Peyer's patch (tissue), 4 donors: ENCODE measurements around the gene ARX.

ENCODE experiments used
- CTCF ChIP-seq, 6 experiments: fragments of 450-650 bp in 4 of 6; fragments of 200-600 bp in 2 of 6; sonication (generic) in 1 of 6; IDR thresholded peaks; one replicate each; pipeline ENCODE4 v1.5.1; 2017 to 2019; ENCODE audit warnings: antibody characterized with exemption in 6 of 6, mild to moderate bottlenecking in 3 of 6, moderate library complexity in 1 of 6
- POLR2A ChIP-seq, 2 donors: fragments of 450-650 bp; IDR thresholded peaks; one replicate each; pipeline ENCODE4 v1.5.1; 2017; ENCODE audit warnings: antibody characterized with exemption in 2 of 2, mild to moderate bottlenecking in 2 of 2, moderate library complexity in 2 of 2

DNA sequence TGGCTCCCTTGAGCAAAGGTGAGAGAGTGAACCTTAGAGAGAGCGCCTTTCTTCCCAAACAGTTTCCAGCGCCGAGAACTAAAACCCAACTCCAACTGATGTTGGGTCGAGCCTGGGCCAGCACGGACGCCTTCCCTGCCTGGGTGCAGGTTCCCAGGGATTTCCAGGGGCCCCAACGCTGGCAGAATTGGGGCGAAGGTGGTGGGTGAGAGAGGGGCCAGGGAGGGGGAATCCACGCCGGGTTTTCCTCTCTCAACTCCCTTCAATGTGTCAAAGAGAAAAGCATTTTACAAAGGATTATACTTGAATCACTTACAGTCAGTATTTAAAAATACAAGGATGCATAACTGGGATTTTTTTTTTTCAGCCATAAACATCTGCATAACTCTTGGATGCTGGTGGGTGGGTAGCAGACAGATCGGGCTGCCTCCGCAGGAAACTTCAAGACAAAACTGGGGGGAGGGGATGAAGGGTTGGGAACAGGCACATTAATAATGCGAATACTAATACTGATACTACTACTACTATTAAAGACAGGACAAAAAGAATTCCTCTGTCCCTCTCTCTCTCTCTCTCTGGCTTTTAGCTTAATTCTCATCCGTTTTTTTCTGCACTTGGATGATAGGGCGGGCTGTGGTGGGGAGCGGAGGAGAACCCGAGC is 1.3 kb upstream of the ARX start:
- TF ChIP-seq CTCF (IDR thresholded peaks at IDR 0.05) (no peak), POLR2A (IDR thresholded peaks at IDR 0.05) (no peak)
